Breast epithelium (tissue), 3 donors: Measurements from ENCODE around the gene PPP2R3B.

ENCODE experiments used
- CTCF ChIP-seq, 3 donors: fragments of 450-650 bp; IDR thresholded peaks; one replicate each; pipeline ENCODE4 v1.5.1; 2016 to 2017; ENCODE audit warnings: antibody characterized with exemption in 3 of 3, mild to moderate bottlenecking in 3 of 3, moderate library complexity in 3 of 3
- POLR2A ChIP-seq: fragments of 450-650 bp; IDR thresholded peaks from one replicate; pipeline ENCODE4 v1.6.1; 2016; ENCODE audit warnings: antibody characterized with exemption, mild to moderate bottlenecking, moderate library complexity
- POLR2AphosphoS5 ChIP-seq, 3 donors: sonication (generic); formaldehyde crosslinking; IDR thresholded peaks; one replicate each; pipeline ENCODE4 v1.6.1; 2017; ENCODE audit warnings: antibody characterized with exemption in 3 of 3

DNA sequence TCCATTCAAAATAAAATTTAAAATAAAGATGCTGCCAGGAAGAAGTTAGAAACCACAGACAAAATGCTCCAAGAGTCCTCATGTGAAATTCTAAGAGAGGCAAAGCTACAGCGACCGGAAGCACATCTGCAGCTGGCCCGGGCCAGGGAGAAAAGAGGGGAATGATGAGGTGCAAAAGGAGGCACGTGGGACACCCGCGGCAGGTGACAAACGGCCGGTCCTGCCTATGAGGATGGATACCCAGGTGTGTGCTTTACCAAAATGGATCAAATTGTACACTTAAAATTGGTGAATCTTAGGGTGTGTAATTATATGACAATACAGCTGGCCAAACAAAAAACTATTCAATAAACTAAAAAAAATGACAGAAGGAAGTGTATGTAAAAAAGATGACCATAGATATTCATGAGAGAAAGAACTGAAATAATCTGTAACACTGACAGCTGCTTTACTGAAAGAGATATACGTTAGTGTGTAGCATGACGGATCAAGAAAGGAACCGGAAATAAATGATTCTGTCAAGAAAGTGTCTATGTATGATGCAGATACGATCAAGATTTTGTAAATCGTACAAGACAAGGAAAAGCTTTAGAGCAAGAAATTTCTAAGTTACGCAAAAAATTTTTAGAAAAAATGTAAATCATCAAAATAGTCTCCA lies 29.5 kb downstream of the PPP2R3B start:
- TF ChIP-seq CTCF (IDR thresholded peaks at IDR 0.05) (no peak), POLR2A (no peak), POLR2AphosphoS5 (IDR thresholded peaks at IDR 0.05) (no peak)
